ENCODE results near the gene FNDC3B. TPM values are rescaled to one million over a fixed set of nuclear protein-coding genes. Genes with fewer than 3 reads are reported as not detected.

FNDC3B gene
- total and polyA plus RNA-seq, 2 of the 8 experiments (the other 6 are each of a cell fraction or from before 2014, with no cell fraction given), result 14.1 to 44.4 TPM

DNA sequence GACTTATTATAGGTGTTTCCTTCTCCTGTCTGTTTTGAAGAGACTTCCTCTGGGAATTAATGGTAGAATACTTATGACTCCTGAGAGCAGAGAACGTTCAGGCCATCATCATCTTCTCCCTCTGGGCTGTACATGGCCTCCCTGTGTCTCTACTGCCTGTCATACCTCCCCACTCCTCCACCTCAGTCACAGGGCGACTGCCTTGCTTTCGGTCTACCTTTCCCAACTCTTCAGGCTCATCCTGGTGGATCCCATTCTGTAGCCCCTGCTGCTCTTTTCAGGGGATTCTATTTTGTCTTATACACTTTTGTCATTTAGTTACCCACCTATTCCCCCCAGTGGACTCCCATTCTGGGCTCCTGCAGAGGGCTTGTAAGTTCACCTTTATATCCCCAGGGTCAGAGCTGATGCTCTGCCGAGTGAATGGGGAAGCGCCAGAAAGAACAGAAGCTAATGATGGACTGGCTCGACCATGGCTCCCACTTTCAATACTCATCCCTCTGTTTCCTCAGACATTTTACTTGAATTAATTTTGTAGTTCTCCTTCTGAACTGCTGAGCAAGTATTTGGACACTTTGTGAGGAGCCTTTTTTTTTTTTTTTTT is 28.6 kb downstream of the FNDC3B start:
- H3K4me1 ChIP-seq (replicated peaks in 1 of 4; ENCODE audit: control insufficient read depth in 3 of 4, insufficient read depth in 4 of 4, low read length in 3 of 4), result peaks cover 0 to 13% (median 5%) of the 10 kb centered on the region in 4 experiments; a peak in 2 of 7 replicates
- H2BK12ac ChIP-seq (ENCODE audit: low read depth, low read length), result no peak overlapping the region
- no peaks in the 10 kb centered on the region for H3K9me3 ChIP-seq (ENCODE audit: insufficient read depth in 2 of 2, low read depth in 1 of 2, low read length in 1 of 2)
- no peak overlapping the region for H3K4me3 ChIP-seq (ENCODE audit: extremely low read depth in 1 of 4, insufficient read depth in 2 of 4, low read depth in 3 of 4, low read length in 4 of 4)
- POLR2A ChIA-PET (ENCODE audit: partially characterized antibody), result interaction anchor here (1.6 kb wide), 1 partner anchor 26 kb away, joined by 5 read pairs; no protein-coding TSS in a partner anchor
- FAIRE-seq, result no peak
- no peak overlapping the region for H3K4me2 ChIP-seq (ENCODE audit: insufficient read depth in 1 of 2, low read depth in 2 of 2, low read length in 2 of 2)
- no peak overlapping the region for H4K91ac ChIP-seq (replicated peaks; ENCODE audit: insufficient read length, low read length)
- H3K27me3 ChIP-seq (replicated peaks in 1 of 4; ENCODE audit: control insufficient read depth in 3 of 4, extremely low read depth in 1 of 4, insufficient read depth in 3 of 4, low read length in 3 of 4), result no peaks in the 10 kb centered on the region
- no peak for DNase-seq (ENCODE audit: low read depth in 1 of 2, low spot score in 2 of 2)
- no peak overlapping the region for H2BK5ac ChIP-seq (ENCODE audit: low read depth, low read length)
- no peak overlapping the region for H3K9ac ChIP-seq (replicated peaks in 1 of 4; ENCODE audit: extremely low read depth in 1 of 4, low read depth in 3 of 4, low read length in 3 of 4)
- peaks cover 6 to 16% of the 10 kb centered on the region in 2 experiments for H4K20me1 ChIP-seq (replicated peaks in 1 of 2; ENCODE audit: control insufficient read depth in 1 of 2, insufficient read depth in 2 of 2, low read length in 2 of 2)
- H4K8ac ChIP-seq (ENCODE audit: extremely low read depth, insufficient read depth, low read length), result no peak overlapping the region
- no peak overlapping the region for H3K14ac ChIP-seq (ENCODE audit: insufficient read length)
- H2BK120ac ChIP-seq (replicated peaks; ENCODE audit: low read depth, low read length), result no peak overlapping the region
- H4K5ac ChIP-seq (ENCODE audit: insufficient read length, low read depth, low read length), result no peak overlapping the region
- 81% methylated on average over 6 of the region's 6 CpGs; no CpG with 5 or more reads in 1 of the 2 experiments for WGBS, 2 experiments (ENCODE audit: extremely low coverage in 1 of 2, insufficient coverage in 1 of 2, insufficient read length in 1 of 2, insufficient replicate concordance in 2 of 2, low coverage in 1 of 2, low lambda C conversion rate in 2 of 2, missing lambda C conversion rate in 1 of 2)
- H2AK5ac ChIP-seq (ENCODE audit: low read depth, low read length), result 0 out of 2 replicates have a peak overlapping the region, but pooled peaks have one; percentile 44
- no peak overlapping the region for H2BK20ac ChIP-seq (ENCODE audit: low read length)
- H2BK15ac ChIP-seq (ENCODE audit: low read length), result no peak overlapping the region
- H3K23me2 ChIP-seq (ENCODE audit: low read depth, low read length), result no peaks in the 10 kb centered on the region
- no peak overlapping the region for H3K18ac ChIP-seq (ENCODE audit: extremely low read depth, low read length)
- H3K27ac ChIP-seq (ENCODE audit: low read depth, low read length), result no peak overlapping the region
- no peak overlapping the region for H2AFZ ChIP-seq (ENCODE audit: low read length)
- H3K4ac ChIP-seq (replicated peaks; ENCODE audit: insufficient read length, low read depth, low read length), result no peak overlapping the region
- H3K23ac ChIP-seq (ENCODE audit: insufficient read length), result no peak overlapping the region
- H3K56ac ChIP-seq (replicated peaks; ENCODE audit: insufficient read length, low read depth, low read length), result no peak overlapping the region
- TF ChIP-seq ZNF274 (IDR thresholded peaks at IDR 0.05; ENCODE audit: borderline replicate concordance, extremely low read depth, low read length) (no peak), KDM4A (IDR thresholded peaks at IDR 0.05; ENCODE audit: low read depth, low read length, severe bottlenecking) (no peak), SIN3A (conservative IDR thresholded peaks at IDR 0.05 in 1 of 2, IDR thresholded peaks at IDR 0.05 in 1 of 2; ENCODE audit: low read depth in 1 of 2, low read length in 2 of 2) (no peak), FOSL1 (IDR thresholded peaks at IDR 0.05; ENCODE audit: insufficient read depth, low read depth, low read length) (no peak), SAP30 (IDR thresholded peaks at IDR 0.05; ENCODE audit: insufficient read depth, insufficient replicate concordance, low read length) (no peak)
- CTCF ChIA-PET (ENCODE audit: partially characterized antibody), result interaction anchor here (1.6 kb wide), 1 partner anchor 265 kb away, joined by 5 read pairs; no protein-coding TSS in a partner anchor
- no peaks in the 10 kb centered on the region for H3K36me3 ChIP-seq (ENCODE audit: control insufficient read depth in 2 of 4, insufficient read depth in 4 of 4, low read length in 3 of 4)
- peaks cover 6 to 95% of the 10 kb centered on the region in 2 experiments; a peak in 3 of 4 replicates for H3K79me2 ChIP-seq (ENCODE audit: control insufficient read depth in 1 of 2, insufficient read depth in 2 of 2, low read length in 2 of 2)
- H3K79me1 ChIP-seq (ENCODE audit: low read depth, low read length), result no peaks in the 10 kb centered on the region; the same call in 1 of the 2 replicates
